HepG2 (cell line): ENCODE results near the gene TEX22.

Source experiments
- GLI4 ChIP-seq: sonication (generic); formaldehyde crosslinking; IDR thresholded peaks from 2 replicates; pipeline ENCODE4 v1.5.1; 2020; ENCODE audit warnings: missing genetic modification reagents, mild to moderate bottlenecking, moderate library complexity, borderline replicate concordance
- REPIN1 ChIP-seq: sonication (generic); formaldehyde crosslinking; IDR thresholded peaks from 2 replicates; pipeline ENCODE4 v1.8.0; 2022; ENCODE audit warnings: missing genetic modification reagents, low read depth, mild to moderate bottlenecking, borderline replicate concordance
- SNRNP70 ChIP-seq: fragments of 200-400 bp; formaldehyde crosslinking; IDR thresholded peaks from 2 replicates; pipeline ENCODE4 v1.6.1; 2017; ENCODE audit warnings: mild to moderate bottlenecking, low read depth, low read length, moderate library complexity
- TCF7L2 ChIP-seq: IDR thresholded peaks from 2 replicates; pipeline ENCODE4 v1.6.1; 2011; ENCODE audit warnings: mild to moderate bottlenecking, low read depth, low read length, moderate library complexity
- ZNF138 ChIP-seq: sonication (generic); formaldehyde crosslinking; IDR thresholded peaks from 2 replicates; pipeline ENCODE4 v1.5.0; 2020; ENCODE audit warnings: mild to moderate bottlenecking, low read depth, missing genetic modification reagents
- ZSCAN31 ChIP-seq: sonication (generic); formaldehyde crosslinking; IDR thresholded peaks from 2 replicates; pipeline ENCODE4 v1.5.0; 2020; ENCODE audit warnings: low read depth, mild to moderate bottlenecking, missing genetic modification reagents
- TF ChIP-seq, protein P1 (sequence below): IDR thresholded peaks from 2 replicates; pipeline ENCODE4 v1.6.1; 2016; ENCODE audit warnings: missing genetic modification reagents, missing compliant biosample characterization

DNA sequence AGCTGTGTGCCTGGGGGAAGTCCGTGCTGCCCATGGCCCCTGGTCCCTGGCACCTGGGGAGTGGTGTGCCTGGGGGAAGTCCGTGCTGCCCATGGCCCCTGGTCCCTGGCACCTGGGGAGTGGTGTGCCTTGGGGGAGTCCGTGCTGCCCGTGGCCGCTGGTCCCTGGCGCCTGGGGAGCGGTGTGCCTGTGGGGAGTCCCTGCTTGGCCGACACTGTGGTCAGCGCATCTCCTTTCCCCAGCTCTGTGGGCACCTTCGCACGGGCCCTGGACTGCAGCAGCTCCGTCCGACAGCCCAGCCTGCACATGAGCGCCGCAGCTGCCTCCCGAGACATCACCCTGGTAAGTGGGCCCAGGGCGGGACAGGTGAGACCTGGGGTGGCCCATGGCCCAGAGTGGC, 61.8 kb downstream of the TEX22 start:
- no peak for TF ChIP-seq ZNF138
- TF ChIP-seq REPIN1 = no peak
- TF ChIP-seq SNRNP70 = no peak
- TF ChIP-seq, protein P1, sequence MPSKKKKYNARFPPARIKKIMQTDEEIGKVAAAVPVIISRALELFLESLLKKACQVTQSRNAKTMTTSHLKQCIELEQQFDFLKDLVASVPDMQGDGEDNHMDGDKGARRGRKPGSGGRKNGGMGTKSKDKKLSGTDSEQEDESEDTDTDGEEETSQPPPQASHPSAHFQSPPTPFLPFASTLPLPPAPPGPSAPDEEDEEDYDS (CRISPR knock-in tag) = no peak
- no peak for TF ChIP-seq GLI4
- TF ChIP-seq ZSCAN31 (CRISPR knock-in tag) = no peak
- no peak for TF ChIP-seq TCF7L2
